Adrenal gland (tissue), 5 donors: ENCODE data around the gene EXOC6B.
"Not testable (repeated sequence)": the region's sequence is repeated elsewhere in the genome, so short reads cannot be mapped to it uniquely, and the experiment has no call there.

Experiments
- CTCF ChIP-seq, 6 experiments: fragments of 450-650 bp in 4 of 6; fragments of 200-600 bp in 2 of 6; sonication (generic) in 1 of 6; IDR thresholded peaks; 1 replicate in 5 of 6; 2 replicates in 1 of 6; pipeline versions ENCODE4 v1.5.1 to v1.8.0; 2016 to 2021; ENCODE audit warnings: antibody characterized with exemption in 6 of 6, mild to moderate bottlenecking in 2 of 6, moderate library complexity in 1 of 6
- POLR2A ChIP-seq, 2 donors: fragments of 450-650 bp; IDR thresholded peaks; one replicate each; pipeline ENCODE4 v1.6.1; 2017; ENCODE audit warnings: antibody characterized with exemption in 2 of 2, mild to moderate bottlenecking in 2 of 2, moderate library complexity in 1 of 2
- donor health status: DM: no; HTN: no; CAD: no.

- not testable (repeated sequence) for TF ChIP-seq CTCF, POLR2A (IDR thresholded peaks at IDR 0.05)
These were observed 242.0 kb downstream of the EXOC6B start for GRCh38 chr2:72583836-72584235.
